H1 (cell line): ENCODE data around the gene RAB6D. TPM values are rescaled to one million over a fixed set of nuclear protein-coding genes. Genes with fewer than 3 reads are reported as not detected.

Experiments
- EZH2 ChIP-seq: fragments of 200-600 bp; sonication (generic); IDR thresholded peaks from 2 replicates; pipeline ENCODE4 v1.7.1; 2012; ENCODE audit warnings: low read depth, mild to moderate bottlenecking, moderate library complexity, low read length, inconsistent platforms; ENCODE audit not compliant: severe bottlenecking
- SP2 ChIP-seq: IDR thresholded peaks from 2 replicates; pipeline ENCODE4 v1.6.1; 2012; ENCODE audit warnings: mild to moderate bottlenecking, low read length, inconsistent platforms
- TAF1 ChIP-seq: IDR thresholded peaks from 2 replicates; pipeline ENCODE4 v1.6.1; 2011; ENCODE audit warnings: mild to moderate bottlenecking, low read depth, low read length
- polyA plus RNA-seq, 7 experiments: library from polyadenylated mRNA; depleted of rRNA in 3 of 7; stranded (reverse) in 5 of 7; unstranded in 2 of 7; fragments of >200 nt in 5 of 7; fragments of 200-250 nt in 2 of 7; gene quantifications; 1 replicate in 5 of 7; 2 replicates in 1 of 7; 4 replicates in 1 of 7; pipeline versions ENCODE4 v1.2.1 to v1.2.3, GENCODE V29; 2011 to 2013; ENCODE audit warnings: missing spikeins in 2 of 7, mixed read lengths in 2 of 7
- total RNA-seq: library from RNA; stranded (reverse); fragmentation: NEBNext Ultra II Directional; extraction: Animal tissue kit (Norgen Biotek cat#: 25700); gene quantifications from 2 replicates; pipeline ENCODE4 v1.2.1, GENCODE V29; 2021
- TF ChIP-seq, protein P1 (sequence below): fragments of 300-600 bp; sonication (generic); IDR thresholded peaks from 2 replicates; pipeline ENCODE4 v1.7.1; 2012; ENCODE audit warnings: low read length, moderate library complexity, mild to moderate bottlenecking, inconsistent platforms; ENCODE audit not compliant: insufficient replicate concordance

The RAB6D gene
- total and polyA plus RNA-seq, 2 of the 8 experiments (the other 6 are each of a cell fraction or from before 2014, with no cell fraction given), result 0.05 to 0.22 TPM

DNA sequence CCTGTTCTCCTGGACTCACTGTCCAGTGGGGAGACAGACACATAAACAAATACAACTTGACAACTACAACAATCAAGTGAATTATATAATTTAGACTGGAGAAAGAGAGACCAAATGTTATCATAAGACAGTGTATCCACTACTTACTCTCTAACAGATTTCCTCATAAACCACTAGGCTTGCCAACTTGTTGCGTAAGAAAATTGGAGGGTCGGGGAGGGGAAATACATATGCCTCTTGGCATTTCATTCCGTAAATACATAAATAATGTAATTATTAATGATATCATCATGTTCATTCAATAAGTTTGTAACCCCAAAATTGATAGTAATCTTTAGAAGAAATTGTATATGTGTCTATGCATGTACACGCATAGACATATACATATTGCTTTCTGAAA, 14.9 kb downstream of the RAB6D start (continued):
- TF ChIP-seq, protein P1, sequence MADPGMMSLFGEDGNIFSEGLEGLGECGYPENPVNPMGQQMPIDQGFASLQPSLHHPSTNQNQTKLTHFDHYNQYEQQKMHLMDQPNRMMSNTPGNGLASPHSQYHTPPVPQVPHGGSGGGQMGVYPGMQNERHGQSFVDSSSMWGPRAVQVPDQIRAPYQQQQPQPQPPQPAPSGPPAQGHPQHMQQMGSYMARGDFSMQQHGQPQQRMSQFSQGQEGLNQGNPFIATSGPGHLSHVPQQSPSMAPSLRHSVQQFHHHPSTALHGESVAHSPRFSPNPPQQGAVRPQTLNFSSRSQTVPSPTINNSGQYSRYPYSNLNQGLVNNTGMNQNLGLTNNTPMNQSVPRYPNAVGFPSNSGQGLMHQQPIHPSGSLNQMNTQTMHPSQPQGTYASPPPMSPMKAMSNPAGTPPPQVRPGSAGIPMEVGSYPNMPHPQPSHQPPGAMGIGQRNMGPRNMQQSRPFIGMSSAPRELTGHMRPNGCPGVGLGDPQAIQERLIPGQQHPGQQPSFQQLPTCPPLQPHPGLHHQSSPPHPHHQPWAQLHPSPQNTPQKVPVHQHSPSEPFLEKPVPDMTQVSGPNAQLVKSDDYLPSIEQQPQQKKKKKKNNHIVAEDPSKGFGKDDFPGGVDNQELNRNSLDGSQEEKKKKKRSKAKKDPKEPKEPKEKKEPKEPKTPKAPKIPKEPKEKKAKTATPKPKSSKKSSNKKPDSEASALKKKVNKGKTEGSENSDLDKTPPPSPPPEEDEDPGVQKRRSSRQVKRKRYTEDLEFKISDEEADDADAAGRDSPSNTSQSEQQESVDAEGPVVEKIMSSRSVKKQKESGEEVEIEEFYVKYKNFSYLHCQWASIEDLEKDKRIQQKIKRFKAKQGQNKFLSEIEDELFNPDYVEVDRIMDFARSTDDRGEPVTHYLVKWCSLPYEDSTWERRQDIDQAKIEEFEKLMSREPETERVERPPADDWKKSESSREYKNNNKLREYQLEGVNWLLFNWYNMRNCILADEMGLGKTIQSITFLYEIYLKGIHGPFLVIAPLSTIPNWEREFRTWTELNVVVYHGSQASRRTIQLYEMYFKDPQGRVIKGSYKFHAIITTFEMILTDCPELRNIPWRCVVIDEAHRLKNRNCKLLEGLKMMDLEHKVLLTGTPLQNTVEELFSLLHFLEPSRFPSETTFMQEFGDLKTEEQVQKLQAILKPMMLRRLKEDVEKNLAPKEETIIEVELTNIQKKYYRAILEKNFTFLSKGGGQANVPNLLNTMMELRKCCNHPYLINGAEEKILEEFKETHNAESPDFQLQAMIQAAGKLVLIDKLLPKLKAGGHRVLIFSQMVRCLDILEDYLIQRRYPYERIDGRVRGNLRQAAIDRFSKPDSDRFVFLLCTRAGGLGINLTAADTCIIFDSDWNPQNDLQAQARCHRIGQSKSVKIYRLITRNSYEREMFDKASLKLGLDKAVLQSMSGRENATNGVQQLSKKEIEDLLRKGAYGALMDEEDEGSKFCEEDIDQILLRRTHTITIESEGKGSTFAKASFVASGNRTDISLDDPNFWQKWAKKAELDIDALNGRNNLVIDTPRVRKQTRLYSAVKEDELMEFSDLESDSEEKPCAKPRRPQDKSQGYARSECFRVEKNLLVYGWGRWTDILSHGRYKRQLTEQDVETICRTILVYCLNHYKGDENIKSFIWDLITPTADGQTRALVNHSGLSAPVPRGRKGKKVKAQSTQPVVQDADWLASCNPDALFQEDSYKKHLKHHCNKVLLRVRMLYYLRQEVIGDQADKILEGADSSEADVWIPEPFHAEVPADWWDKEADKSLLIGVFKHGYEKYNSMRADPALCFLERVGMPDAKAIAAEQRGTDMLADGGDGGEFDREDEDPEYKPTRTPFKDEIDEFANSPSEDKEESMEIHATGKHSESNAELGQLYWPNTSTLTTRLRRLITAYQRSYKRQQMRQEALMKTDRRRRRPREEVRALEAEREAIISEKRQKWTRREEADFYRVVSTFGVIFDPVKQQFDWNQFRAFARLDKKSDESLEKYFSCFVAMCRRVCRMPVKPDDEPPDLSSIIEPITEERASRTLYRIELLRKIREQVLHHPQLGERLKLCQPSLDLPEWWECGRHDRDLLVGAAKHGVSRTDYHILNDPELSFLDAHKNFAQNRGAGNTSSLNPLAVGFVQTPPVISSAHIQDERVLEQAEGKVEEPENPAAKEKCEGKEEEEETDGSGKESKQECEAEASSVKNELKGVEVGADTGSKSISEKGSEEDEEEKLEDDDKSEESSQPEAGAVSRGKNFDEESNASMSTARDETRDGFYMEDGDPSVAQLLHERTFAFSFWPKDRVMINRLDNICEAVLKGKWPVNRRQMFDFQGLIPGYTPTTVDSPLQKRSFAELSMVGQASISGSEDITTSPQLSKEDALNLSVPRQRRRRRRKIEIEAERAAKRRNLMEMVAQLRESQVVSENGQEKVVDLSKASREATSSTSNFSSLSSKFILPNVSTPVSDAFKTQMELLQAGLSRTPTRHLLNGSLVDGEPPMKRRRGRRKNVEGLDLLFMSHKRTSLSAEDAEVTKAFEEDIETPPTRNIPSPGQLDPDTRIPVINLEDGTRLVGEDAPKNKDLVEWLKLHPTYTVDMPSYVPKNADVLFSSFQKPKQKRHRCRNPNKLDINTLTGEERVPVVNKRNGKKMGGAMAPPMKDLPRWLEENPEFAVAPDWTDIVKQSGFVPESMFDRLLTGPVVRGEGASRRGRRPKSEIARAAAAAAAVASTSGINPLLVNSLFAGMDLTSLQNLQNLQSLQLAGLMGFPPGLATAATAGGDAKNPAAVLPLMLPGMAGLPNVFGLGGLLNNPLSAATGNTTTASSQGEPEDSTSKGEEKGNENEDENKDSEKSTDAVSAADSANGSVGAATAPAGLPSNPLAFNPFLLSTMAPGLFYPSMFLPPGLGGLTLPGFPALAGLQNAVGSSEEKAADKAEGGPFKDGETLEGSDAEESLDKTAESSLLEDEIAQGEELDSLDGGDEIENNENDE, result no peak
- TF ChIP-seq EZH2, result no peak
- no peak for TF ChIP-seq SP2
- no peak for TF ChIP-seq TAF1
